Esophagus muscularis mucosa (tissue), 3 donors: Measurements from ENCODE around the gene ZBP1.

Experiments used
- POLR2A ChIP-seq: fragments of 450-650 bp; IDR thresholded peaks from one replicate; pipeline ENCODE4 v1.6.1; 2017; ENCODE audit warnings: antibody characterized with exemption, moderate library complexity, mild to moderate bottlenecking, low read depth
- TF ChIP-seq, protein P1 (sequence below), 3 experiments: fragments of 200-600 bp in 2 of 3; fragments of 450-650 bp in 1 of 3; sonication (generic) in 2 of 3; IDR thresholded peaks; one replicate each; pipeline ENCODE4 v1.5.1; 2017 to 2019; ENCODE audit warnings: antibody characterized with exemption in 3 of 3, mild to moderate bottlenecking in 2 of 3, moderate library complexity in 1 of 3

DNA sequence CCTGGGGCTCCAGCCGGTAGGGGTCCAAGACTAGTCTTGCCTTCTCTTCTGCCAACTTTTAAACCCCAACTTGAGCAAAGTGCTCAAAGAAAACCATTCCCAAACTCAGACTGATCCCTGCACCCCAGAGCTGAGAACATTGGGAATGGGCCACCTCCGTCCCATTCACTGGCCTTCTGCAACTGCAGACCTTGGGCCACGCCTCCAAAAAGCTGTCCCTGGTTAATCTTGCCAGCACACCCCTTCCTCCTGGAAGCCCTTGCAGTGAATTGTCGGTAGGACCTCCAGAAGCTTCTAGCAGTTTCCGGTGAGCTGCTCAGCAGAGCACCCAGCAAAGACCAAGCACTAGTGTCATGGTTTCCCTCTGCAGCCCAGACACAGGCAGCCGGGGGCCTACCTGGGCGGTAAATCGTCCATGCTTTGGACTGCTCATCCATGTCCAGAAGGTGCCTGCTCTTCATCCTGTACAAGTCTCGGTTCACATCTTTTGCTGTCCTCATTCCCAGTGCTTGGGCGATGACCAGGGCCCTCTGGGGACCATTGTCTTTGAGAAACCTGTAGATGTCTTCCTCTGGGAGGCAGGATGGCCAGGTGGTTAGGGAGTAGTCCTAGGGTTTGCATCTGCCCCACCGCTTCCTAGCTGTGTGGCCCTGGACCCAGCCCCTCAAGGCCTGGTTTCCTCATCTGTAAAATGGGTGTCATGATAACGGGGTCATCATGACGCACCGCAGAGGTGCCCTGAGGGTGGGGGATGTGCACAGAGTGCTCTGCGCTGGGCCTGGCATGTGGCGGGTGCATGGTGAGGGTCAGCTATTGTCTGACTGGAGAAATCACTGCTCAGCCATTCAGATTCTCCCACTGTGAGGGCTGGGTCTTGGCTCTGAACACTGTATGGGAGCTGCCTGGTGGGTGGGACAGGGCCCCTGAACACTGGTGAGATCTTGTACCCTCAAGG lies 5.5 kb downstream of the ZBP1 start:
- TF ChIP-seq, protein P1, sequence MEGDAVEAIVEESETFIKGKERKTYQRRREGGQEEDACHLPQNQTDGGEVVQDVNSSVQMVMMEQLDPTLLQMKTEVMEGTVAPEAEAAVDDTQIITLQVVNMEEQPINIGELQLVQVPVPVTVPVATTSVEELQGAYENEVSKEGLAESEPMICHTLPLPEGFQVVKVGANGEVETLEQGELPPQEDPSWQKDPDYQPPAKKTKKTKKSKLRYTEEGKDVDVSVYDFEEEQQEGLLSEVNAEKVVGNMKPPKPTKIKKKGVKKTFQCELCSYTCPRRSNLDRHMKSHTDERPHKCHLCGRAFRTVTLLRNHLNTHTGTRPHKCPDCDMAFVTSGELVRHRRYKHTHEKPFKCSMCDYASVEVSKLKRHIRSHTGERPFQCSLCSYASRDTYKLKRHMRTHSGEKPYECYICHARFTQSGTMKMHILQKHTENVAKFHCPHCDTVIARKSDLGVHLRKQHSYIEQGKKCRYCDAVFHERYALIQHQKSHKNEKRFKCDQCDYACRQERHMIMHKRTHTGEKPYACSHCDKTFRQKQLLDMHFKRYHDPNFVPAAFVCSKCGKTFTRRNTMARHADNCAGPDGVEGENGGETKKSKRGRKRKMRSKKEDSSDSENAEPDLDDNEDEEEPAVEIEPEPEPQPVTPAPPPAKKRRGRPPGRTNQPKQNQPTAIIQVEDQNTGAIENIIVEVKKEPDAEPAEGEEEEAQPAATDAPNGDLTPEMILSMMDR (IDR thresholded peaks at IDR 0.05), result no peak
- TF ChIP-seq POLR2A, result no peak
